ENCODE measurements around the gene COL27A1. TPM values are rescaled to one million over a fixed set of nuclear protein-coding genes. Genes with fewer than 3 reads are reported as not detected.

COL27A1 gene
- total and polyA plus RNA-seq, 12 donors, result 3.1 to 35.8 (median 5.1) TPM

DNA sequence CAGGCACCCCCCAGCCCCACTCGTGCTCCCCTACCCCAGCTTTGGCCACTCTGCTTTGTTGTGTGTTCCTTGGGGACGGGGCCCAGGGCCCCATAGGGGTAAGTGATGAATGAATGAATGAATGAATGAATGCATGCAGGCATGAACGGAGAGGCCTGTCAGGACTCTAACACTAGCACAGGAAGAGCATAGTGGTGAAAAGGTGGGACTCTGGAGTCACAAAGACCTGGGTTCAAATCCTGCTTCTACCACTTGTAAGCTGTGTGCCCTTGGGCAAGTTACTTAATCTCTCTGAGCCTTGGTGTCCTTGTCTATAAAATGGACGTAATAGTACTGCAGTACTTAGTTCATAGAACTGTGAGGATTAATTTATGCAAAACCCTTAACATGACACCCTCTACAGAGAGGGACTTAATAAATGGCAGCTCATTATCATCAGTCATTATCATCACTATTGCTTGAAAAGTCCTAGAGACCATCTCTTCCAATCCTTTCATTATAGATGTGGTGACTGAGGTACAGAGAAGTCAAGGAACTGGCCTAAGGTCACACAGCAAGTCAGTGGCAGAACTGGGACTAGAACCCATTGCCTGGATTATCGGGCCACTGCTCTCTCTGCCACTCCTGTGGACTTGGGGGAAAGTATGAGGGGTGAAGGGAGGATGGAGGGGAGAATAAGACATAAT lies 187.6 kb downstream of the COL27A1 start:
- TF ChIP-seq CTCF (IDR thresholded peaks at IDR 0.05), result no peak
- no peaks in the 10 kb centered on the region for H3K9me3 ChIP-seq
- 88 to 92% methylated on average over 5 of the region's 5 CpGs for WGBS, 2 donors
- no peak for ATAC-seq
- H3K27ac ChIP-seq, result no peak overlapping the region
- no peaks in the 10 kb centered on the region for H3K27me3 ChIP-seq
- H3K36me3 ChIP-seq, result peaks cover 0 to 100% (median 26%) of the 10 kb centered on the region in 9 donors
- no peak overlapping the region for H3K4me3 ChIP-seq
- peaks cover 0 to 9% (median 0%) of the 10 kb centered on the region in 9 donors for H3K4me1 ChIP-seq
- DNase-seq, result no peak
- intact Hi-C loops (cut with DNase I), result loop anchor here in 1 of 10 donors (5.0 kb wide), 2 partner anchors 34 to 309 kb away; no protein-coding TSS in a partner anchor

GRCh38 chr9:114343471-114344187 lies 188.3 kb downstream of the COL27A1 start:
- Histone ChIP-seq H3K9me3 (no peaks in the 10 kb centered on the region), H3K36me3 (peaks cover 0 to 100% (median 26%) of the 10 kb centered on the region in 9 donors), H3K27ac (no peak overlapping the region), H3K4me3 (no peak overlapping the region), H3K27me3 (no peaks in the 10 kb centered on the region), H3K4me1 (peaks cover 0 to 12% (median 0%) of the 10 kb centered on the region in 9 donors)
- no peak for TF ChIP-seq CTCF (IDR thresholded peaks at IDR 0.05)
- intact Hi-C loops (cut with DNase I), result loop anchor here in 1 of 10 donors (5.0 kb wide), 2 partner anchors 34 to 309 kb away; no protein-coding TSS in a partner anchor
- 87 to 88% methylated on average over 9 of the region's 9 CpGs for WGBS, 2 donors
- no peak for DNase-seq
- ATAC-seq, result no peak

DNA sequence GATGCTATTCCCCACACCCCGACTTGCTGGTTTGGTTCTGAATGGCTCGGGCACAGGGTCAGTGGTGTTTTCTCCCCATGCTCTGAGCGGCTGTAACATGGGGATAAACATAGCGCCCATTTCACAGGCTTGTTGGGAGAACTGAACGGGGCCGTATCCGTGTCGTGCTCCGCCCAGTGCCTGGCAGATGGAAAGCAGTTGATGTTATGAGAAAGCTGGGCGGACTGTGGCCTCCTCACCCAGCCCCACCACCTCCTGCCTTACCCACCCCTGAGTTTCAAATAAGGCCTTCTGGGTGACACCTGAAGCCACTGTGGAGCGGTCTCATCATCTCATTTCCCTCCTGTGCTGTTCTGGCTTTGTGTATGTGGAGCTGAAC lies 188.8 kb downstream of the COL27A1 start:
- TF ChIP-seq CTCF (IDR thresholded peaks at IDR 0.05), result no peak
- Histone ChIP-seq H3K27ac (no peak overlapping the region), H3K4me3 (no peak overlapping the region), H3K9me3 (no peaks in the 10 kb centered on the region), H3K4me1 (peaks cover 0 to 18% (median 5%) of the 10 kb centered on the region in 9 donors), H3K27me3 (no peaks in the 10 kb centered on the region), H3K36me3 (peaks cover 0 to 100% (median 30%) of the 10 kb centered on the region in 9 donors)
- intact Hi-C loops (cut with DNase I), result loop anchor here in 1 of 10 donors (5.0 kb wide), 2 partner anchors 33 to 308 kb away; no protein-coding TSS in a partner anchor
- 91 to 92% methylated on average over 11 of the region's 11 CpGs for WGBS, 2 donors
- DNase-seq (no peak), ATAC-seq (no peak)

DNA sequence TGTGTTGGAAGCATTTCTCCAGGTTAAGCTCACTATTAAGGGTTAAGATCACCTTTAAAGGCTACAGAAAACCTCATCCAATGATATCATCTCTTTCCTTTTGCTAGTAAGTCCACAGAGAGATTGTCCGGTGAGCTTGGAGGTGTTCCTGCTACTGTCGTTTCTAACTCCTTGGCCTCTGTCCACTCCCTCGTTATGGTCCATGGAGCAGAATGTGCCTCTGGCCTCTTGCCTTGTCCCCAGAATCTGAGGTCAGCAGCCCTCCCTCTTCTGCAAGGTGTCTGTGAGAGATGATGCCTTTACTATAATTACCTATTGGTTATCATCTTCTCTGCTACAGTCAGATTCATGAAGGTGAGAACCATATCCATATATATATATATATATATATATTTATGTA lies 189.4 kb downstream of the COL27A1 start:
- peaks cover 0 to 23% (median 8%) of the 10 kb centered on the region in 9 donors for H3K4me1 ChIP-seq
- H3K9me3 ChIP-seq, result no peaks in the 10 kb centered on the region
- peaks cover 0 to 100% (median 34%) of the 10 kb centered on the region in 9 donors for H3K36me3 ChIP-seq
- no peak overlapping the region for H3K4me3 ChIP-seq
- DNase-seq, result no peak
- H3K27me3 ChIP-seq, result no peaks in the 10 kb centered on the region
- 37 to 47% methylated on average over 3 of the region's 3 CpGs for WGBS, 2 donors
- intact Hi-C loops (cut with DNase I), result loop anchor here in 2 of 10 donors (5.0 kb wide), 3 partner anchors 33 to 308 kb away; no protein-coding TSS in a partner anchor
- no peak for ATAC-seq
- TF ChIP-seq CTCF (IDR thresholded peaks at IDR 0.05), result no peak
- no peak overlapping the region for H3K27ac ChIP-seq

Measured in heart right ventricle (tissue), 16 donors.